Suppressor macrophage (primary cell): ENCODE results near the gene SBF2.
A peak's percentile ranks its signal among the peaks of the same experiment; 100 is the strongest.

Experiments
- DNase-seq, 4 experiments: peaks; one replicate each; pipeline ENCODE4 v3.0.0-alpha.2; 2020 to 2022

The SBF2 gene

GRCh38 chr11:9888938-9889337 is 405.1 kb downstream of the SBF2 start:
- DNase-seq = no peak

- DNase-seq = no peak
Observed at GRCh38 chr11:9887472-9887871, 406.5 kb downstream of the SBF2 start.

- no peak for DNase-seq
Observed at GRCh38 chr11:9886595-9886994, 407.4 kb downstream of the SBF2 start.

GRCh38 chr11:9884601-9885000 is 409.4 kb downstream of the SBF2 start:
- no peak for DNase-seq

- DNase-seq = no peak
Observed at GRCh38 chr11:9880657-9881056, 413.4 kb downstream of the SBF2 start.

- no peak for DNase-seq
Observed at GRCh38 chr11:9878936-9879335, 415.1 kb downstream of the SBF2 start.

- DNase-seq = no peak
Observed at GRCh38 chr11:9876331-9876730, 417.7 kb downstream of the SBF2 start.

- no peak for DNase-seq
Observed at GRCh38 chr11:9875862-9876261, 418.2 kb downstream of the SBF2 start.

GRCh38 chr11:9875399-9875798 is 418.6 kb downstream of the SBF2 start:
- DNase-seq = no peak

GRCh38 chr11:9874466-9874865 is 419.6 kb downstream of the SBF2 start:
- no peak for DNase-seq

GRCh38 chr11:9868641-9869040 is 425.4 kb downstream of the SBF2 start:
- no peak for DNase-seq

GRCh38 chr11:9862981-9863380 is 431.0 kb downstream of the SBF2 start:
- DNase-seq = peak in 3 of 4 experiments; percentile 6 to 35 (median 23)

GRCh38 chr11:9861860-9862725 is 431.9 kb downstream of the SBF2 start:
- peak; percentile 64 to 83 (median 73) for DNase-seq

GRCh38 chr11:9859554-9860305 is 434.3 kb downstream of the SBF2 start:
- no peak for DNase-seq

GRCh38 chr11:9858822-9859221 is 435.2 kb downstream of the SBF2 start:
- DNase-seq = no peak

- no peak for DNase-seq
Observed at GRCh38 chr11:9858218-9858617, 435.8 kb downstream of the SBF2 start.

GRCh38 chr11:9855579-9856287 is 438.3 kb downstream of the SBF2 start:
- no peak for DNase-seq

GRCh38 chr11:9853929-9854552 is 440.0 kb downstream of the SBF2 start:
- DNase-seq = peak in 3 of 4 experiments; percentile 8 to 50 (median 35)

GRCh38 chr11:9852465-9852864 is 441.6 kb downstream of the SBF2 start:
- no peak for DNase-seq

- no peak for DNase-seq
Observed at GRCh38 chr11:9851366-9851765, 442.7 kb downstream of the SBF2 start.

GRCh38 chr11:9850224-9850895 is 443.7 kb downstream of the SBF2 start:
- DNase-seq = no peak

GRCh38 chr11:9849389-9849788 is 444.6 kb downstream of the SBF2 start:
- DNase-seq = peak; percentile 26 to 78 (median 52)
